H1 (cell line): ENCODE measurements around the gene RRAS2. TPM values are rescaled to one million over a fixed set of nuclear protein-coding genes. Genes with fewer than 3 reads are reported as not detected.

Experiments
- CTCF ChIA-PET: fragments of 300-600 bp; sonication (Branson Sonifier 250); formaldehyde crosslinking; loops from one replicate; lab custom pipeline; 2021; ENCODE audit not compliant: partially characterized antibody; lab: Charles Lee
- POLR2A ChIA-PET: fragments of 300-600 bp; sonication (Branson Sonifier 250); formaldehyde crosslinking; loops from one replicate; lab custom pipeline; 2021; ENCODE audit warnings: inconsistent platforms; ENCODE audit not compliant: partially characterized antibody; lab: Charles Lee
- DNase-seq, 2 experiments: peaks; one replicate each; pipeline versions ENCODE4 v3.0.0 to v3.0.0-alpha.2; 2010 to 2022; ENCODE audit warnings: low spot score in 2 of 2, low read depth in 1 of 2, mixed read lengths in 1 of 2
- FAIRE-seq: peaks from 2 replicates; lab custom pipeline; 2011; peaks lifted over from hg19 to GRCh38; lab: Jason Lieb, UNC
- H2AFZ ChIP-seq: 2 replicates; pipeline ENCODE4 v1.8.1; 2012; ENCODE audit warnings: low read length, inconsistent platforms
- H2AK5ac ChIP-seq: 2 replicates; pipeline ENCODE4 v1.6.1; 2013; ENCODE audit warnings: low read depth, low read length
- H2BK120ac ChIP-seq: replicated peaks from 2 replicates; pipeline ENCODE3; 2013; ENCODE audit warnings: low read depth, low read length, inconsistent platforms
- H2BK12ac ChIP-seq: 2 replicates; pipeline ENCODE4 v1.6.1; 2013; ENCODE audit warnings: low read depth, low read length
- H2BK15ac ChIP-seq: 2 replicates; pipeline ENCODE4 v1.6.1; 2013; ENCODE audit warnings: low read length
- H2BK20ac ChIP-seq: 2 replicates; pipeline ENCODE4 v1.6.1; 2013; ENCODE audit warnings: low read length
- H2BK5ac ChIP-seq: 2 replicates; pipeline ENCODE4 v1.6.1; 2013; ENCODE audit warnings: low read depth, low read length
- H3K14ac ChIP-seq: 2 replicates; pipeline ENCODE4 v1.6.1; 2013; ENCODE audit warnings: inconsistent platforms; ENCODE audit not compliant: insufficient read length
- H3K18ac ChIP-seq: 2 replicates; pipeline ENCODE4 v1.6.1; 2013; ENCODE audit warnings: low read length; ENCODE audit errors: extremely low read depth
- H3K23ac ChIP-seq: 2 replicates; pipeline ENCODE4 v1.6.1; 2013; ENCODE audit warnings: inconsistent platforms; ENCODE audit not compliant: insufficient read length
- H3K23me2 ChIP-seq: 2 replicates; pipeline ENCODE4 v1.6.1; 2013; ENCODE audit warnings: low read depth, low read length
- H3K27ac ChIP-seq: 2 replicates; pipeline ENCODE4 v1.6.1; 2011; ENCODE audit warnings: low read depth, low read length, inconsistent platforms
- H3K27me3 ChIP-seq, 4 experiments: replicated peaks in 1 of 4; 1 replicate in 1 of 4; 2 replicates in 3 of 4; pipeline versions ENCODE4 v1.6.1 to v1.8.1; 2011 to 2013; ENCODE audit warnings: low read length in 3 of 4, mild to moderate bottlenecking in 3 of 4, inconsistent platforms in 2 of 4, mixed read lengths in 2 of 4, moderate library complexity in 1 of 4; ENCODE audit not compliant: control insufficient read depth in 3 of 4, insufficient read depth in 3 of 4; ENCODE audit errors: extremely low read depth in 1 of 4
- H3K36me3 ChIP-seq, 4 experiments: 2 replicates each; pipeline versions ENCODE4 v1.6.1 to v1.8.1; 2011 to 2013; ENCODE audit warnings: mild to moderate bottlenecking in 4 of 4, low read length in 3 of 4, moderate library complexity in 2 of 4, control low read depth in 1 of 4, inconsistent platforms in 1 of 4; ENCODE audit not compliant: insufficient read depth in 4 of 4, control insufficient read depth in 2 of 4
- H3K4ac ChIP-seq: replicated peaks from 2 replicates; pipeline ENCODE3; 2013; ENCODE audit warnings: low read length, low read depth, mixed read lengths, inconsistent platforms; ENCODE audit not compliant: insufficient read length
- H3K4me1 ChIP-seq, 4 experiments: replicated peaks in 1 of 4; 1 replicate in 1 of 4; 2 replicates in 3 of 4; pipeline versions ENCODE4 v1.6.1 to v1.8.1; 2011 to 2013; ENCODE audit warnings: low read length in 3 of 4, inconsistent platforms in 2 of 4, mixed read lengths in 1 of 4; ENCODE audit not compliant: insufficient read depth in 4 of 4, control insufficient read depth in 3 of 4
- H3K4me2 ChIP-seq, 2 experiments: 2 replicates each; pipeline versions ENCODE4 v1.6.1 to v1.8.1; 2011 to 2013; ENCODE audit warnings: low read depth in 2 of 2, low read length in 2 of 2, control low read depth in 1 of 2, inconsistent platforms in 1 of 2, mild to moderate bottlenecking in 1 of 2; ENCODE audit not compliant: insufficient read depth in 1 of 2
- H3K4me3 ChIP-seq, 4 experiments: fragments of 200-600, 300-600 bp in 1 of 4; sonication (generic), shearing (Covaris generic), sonication (Bioruptor Twin) in 1 of 4; 2 replicates each; pipeline versions ENCODE4 v1.5.1 to v1.8.1; 2011 to 2016; ENCODE audit warnings: low read length in 4 of 4, low read depth in 3 of 4, control low read depth in 2 of 4, inconsistent platforms in 2 of 4, mild to moderate bottlenecking in 2 of 4, mixed read lengths in 1 of 4, moderate library complexity in 1 of 4; ENCODE audit not compliant: insufficient read depth in 2 of 4; ENCODE audit errors: extremely low read depth in 1 of 4
- H3K56ac ChIP-seq: replicated peaks from 2 replicates; pipeline ENCODE3; 2013; ENCODE audit warnings: low read depth, mild to moderate bottlenecking, mixed read lengths, low read length, inconsistent platforms; ENCODE audit not compliant: insufficient read length
- H3K79me1 ChIP-seq: 2 replicates; pipeline ENCODE4 v1.6.1; 2013; ENCODE audit warnings: low read depth, low read length, control low read depth
- H3K79me2 ChIP-seq, 2 experiments: 2 replicates each; pipeline versions ENCODE4 v1.6.1 to v1.8.1; 2012 to 2013; ENCODE audit warnings: low read length in 2 of 2, mild to moderate bottlenecking in 2 of 2, inconsistent platforms in 1 of 2; ENCODE audit not compliant: insufficient read depth in 2 of 2, control insufficient read depth in 1 of 2
- H3K9ac ChIP-seq, 4 experiments: replicated peaks in 1 of 4; 1 replicate in 1 of 4; 2 replicates in 3 of 4; pipeline versions ENCODE4 v1.6.1 to v1.8.1; 2011 to 2013; ENCODE audit warnings: low read depth in 3 of 4, low read length in 3 of 4, control low read depth in 2 of 4, mild to moderate bottlenecking in 2 of 4, moderate library complexity in 2 of 4, inconsistent platforms in 1 of 4; ENCODE audit errors: extremely low read depth in 1 of 4
- H3K9me3 ChIP-seq, 2 experiments: 2 replicates each; pipeline versions ENCODE4 v1.6.1 to v1.8.1; 2012 to 2013; ENCODE audit warnings: mild to moderate bottlenecking in 2 of 2, moderate library complexity in 2 of 2, control low read depth in 1 of 2, inconsistent platforms in 1 of 2, low read depth in 1 of 2, low read length in 1 of 2, mixed read lengths in 1 of 2; ENCODE audit not compliant: insufficient read depth in 2 of 2
- H4K20me1 ChIP-seq, 2 experiments: replicated peaks in 1 of 2; 2 replicates each; pipeline versions ENCODE3 to v1.8.1; 2011 to 2013; ENCODE audit warnings: inconsistent platforms in 2 of 2, low read length in 2 of 2, mild to moderate bottlenecking in 1 of 2; ENCODE audit not compliant: insufficient read depth in 2 of 2, control insufficient read depth in 1 of 2
- H4K5ac ChIP-seq: 2 replicates; pipeline ENCODE4 v1.6.1; 2013; ENCODE audit warnings: low read length, low read depth, mixed read lengths, inconsistent platforms; ENCODE audit not compliant: insufficient read length
- H4K8ac ChIP-seq: 2 replicates; pipeline ENCODE4 v1.8.0; 2013; ENCODE audit warnings: mild to moderate bottlenecking, moderate library complexity, low read length, inconsistent platforms; ENCODE audit not compliant: insufficient read depth; ENCODE audit errors: extremely low read depth
- H4K91ac ChIP-seq: replicated peaks from 2 replicates; pipeline ENCODE3; 2013; ENCODE audit warnings: low read length, mixed read lengths, inconsistent platforms; ENCODE audit not compliant: insufficient read length
- ASH2L ChIP-seq: fragments of 200-600, 300-600 bp; sonication (generic); IDR thresholded peaks from one replicate; pipeline ENCODE4 v1.7.1; 2017; ENCODE audit warnings: low read length
- BCL11A ChIP-seq, 2 experiments: IDR thresholded peaks; one replicate each; pipeline ENCODE4 v1.6.1; 2011; ENCODE audit warnings: low read depth in 2 of 2, low read length in 2 of 2, mild to moderate bottlenecking in 2 of 2
- BRCA1 ChIP-seq: IDR thresholded peaks from 2 replicates; pipeline ENCODE4 v1.6.1; 2012; ENCODE audit warnings: low read depth, low read length, improper control_type of control experiment
- POLR2AphosphoS5 ChIP-seq: IDR thresholded peaks from 2 replicates; pipeline ENCODE4 v1.6.1; 2011; ENCODE audit warnings: low read depth, low read length
- TAF7 ChIP-seq: optimal IDR thresholded peaks from 2 replicates; pipeline ENCODE3; 2011; ENCODE audit warnings: low read depth, mild to moderate bottlenecking, inconsistent platforms, low read length, moderate library complexity, borderline replicate concordance
- WGBS, 2 experiments: shearing (Covaris generic) in 1 of 2; methylation state at CpG; one replicate each; pipeline versions ENCODE4 v1.1.6 to v1.1.7; 2013 to 2015; ENCODE audit warnings: low lambda C conversion rate in 2 of 2, mixed read lengths in 2 of 2, inconsistent platforms in 1 of 2, low coverage in 1 of 2, missing lambda C conversion rate in 1 of 2; ENCODE audit not compliant: insufficient replicate concordance in 2 of 2, insufficient coverage in 1 of 2, insufficient read length in 1 of 2; ENCODE audit errors: extremely low coverage in 1 of 2, missing lambda C conversion rate in 1 of 2; 5-methylcytosine and 5-hydroxymethylcytosine counted together
- polyA plus RNA-seq, 7 experiments: library from polyadenylated mRNA; depleted of rRNA in 3 of 7; stranded (reverse) in 5 of 7; unstranded in 2 of 7; fragments of >200 nt in 5 of 7; fragments of 200-250 nt in 2 of 7; gene quantifications; 1 replicate in 5 of 7; 2 replicates in 1 of 7; 4 replicates in 1 of 7; pipeline versions ENCODE4 v1.2.1 to v1.2.3, GENCODE V29; 2011 to 2013; ENCODE audit warnings: missing spikeins in 2 of 7, mixed read lengths in 2 of 7
- total RNA-seq: library from RNA; stranded (reverse); fragmentation: NEBNext Ultra II Directional; extraction: Animal tissue kit (Norgen Biotek cat#: 25700); gene quantifications from 2 replicates; pipeline ENCODE4 v1.2.1, GENCODE V29; 2021
- TF ChIP-seq, protein P1 (sequence below): IDR thresholded peaks from 2 replicates; pipeline ENCODE4 v1.6.1; 2011; ENCODE audit warnings: low read length, improper control_type of control experiment
- TF ChIP-seq, protein P2 (sequence below): IDR thresholded peaks from 2 replicates; pipeline ENCODE4 v1.6.1; 2012; ENCODE audit warnings: inconsistent platforms

Gene RRAS2
- total and polyA plus RNA-seq, 2 of the 8 experiments (the other 6 are each of a cell fraction or from before 2014, with no cell fraction given): 72.3 to 234 TPM

DNA sequence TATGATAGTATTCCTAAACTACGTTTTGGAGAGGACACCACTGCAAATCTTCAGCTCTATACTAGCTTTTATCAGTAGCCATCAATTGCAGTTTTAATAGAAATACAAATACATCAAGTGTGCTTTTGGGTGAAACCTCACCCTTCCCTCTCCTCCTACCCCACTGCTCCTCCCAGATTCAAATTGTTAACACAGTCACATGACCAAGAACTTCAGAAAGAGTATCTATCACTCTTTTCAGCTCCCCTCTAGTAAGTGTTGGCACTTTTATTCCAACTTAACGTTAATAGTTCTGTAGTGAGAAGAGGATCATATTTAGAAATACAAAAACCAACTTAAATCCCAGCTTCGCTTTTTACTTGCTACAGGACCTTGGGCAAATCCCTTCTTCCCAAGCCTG lies 17.0 kb downstream of the RRAS2 start:
- Histone ChIP-seq H3K27ac (peak overlapping the region; percentile 83; the same call in 1 of the 2 replicates), H4K20me1 (no peaks in the 10 kb centered on the region), H3K9me3 (peaks cover 0 to 3% of the 10 kb centered on the region in 2 experiments; a peak in 2 of 4 replicates), H2AK5ac (no peak overlapping the region), H2BK15ac (no peak overlapping the region), H3K23ac (no peak overlapping the region), H2BK12ac (no peak overlapping the region; the same call in 1 of the 2 replicates), H3K18ac (no peak overlapping the region), H2AFZ (no peak overlapping the region), H3K4ac (no peak overlapping the region), H3K14ac (no peak overlapping the region), H4K91ac (no peak overlapping the region), H3K4me2 (peak overlapping the region; percentile 66 to 71), H4K5ac (peak overlapping the region; percentile 98), H3K36me3 (no peaks in the 10 kb centered on the region; a peak in 1 of 8 replicates), H3K23me2 (peaks cover 5% of the 10 kb centered on the region), H3K4me1 (peaks cover 0 to 32% (median 10%) of the 10 kb centered on the region in 4 experiments; a peak in 6 of 7 replicates), H3K79me2 (peaks cover 23 to 95% of the 10 kb centered on the region in 2 experiments), H3K4me3 (peak overlapping the region; percentile 4 to 64 (median 28); a peak in 5 of 8 replicates), H2BK120ac (no peak overlapping the region), H3K79me1 (no peaks in the 10 kb centered on the region), H3K27me3 (no peaks in the 10 kb centered on the region), H2BK5ac (peak overlapping the region; percentile 1; the same call in 1 of the 2 replicates), H3K9ac (no peak overlapping the region), H2BK20ac (no peak overlapping the region), H4K8ac (no peak overlapping the region), H3K56ac (no peak overlapping the region)
- no peak for DNase-seq
- WGBS, 2 experiments: 14% methylated on average over 3 of the region's 3 CpGs; no CpG with 5 or more reads in 1 of the 2 experiments
- FAIRE-seq: peak; percentile 70
- POLR2A ChIA-PET: interaction anchor here (1.1 to 3.5 kb wide), 14 partner anchors 8 to 80 kb away, joined by 3 to 15 read pairs (median 6); no protein-coding TSS in a partner anchor
- TF ChIP-seq, protein P1, sequence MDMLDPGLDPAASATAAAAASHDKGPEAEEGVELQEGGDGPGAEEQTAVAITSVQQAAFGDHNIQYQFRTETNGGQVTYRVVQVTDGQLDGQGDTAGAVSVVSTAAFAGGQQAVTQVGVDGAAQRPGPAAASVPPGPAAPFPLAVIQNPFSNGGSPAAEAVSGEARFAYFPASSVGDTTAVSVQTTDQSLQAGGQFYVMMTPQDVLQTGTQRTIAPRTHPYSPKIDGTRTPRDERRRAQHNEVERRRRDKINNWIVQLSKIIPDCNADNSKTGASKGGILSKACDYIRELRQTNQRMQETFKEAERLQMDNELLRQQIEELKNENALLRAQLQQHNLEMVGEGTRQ: peak; percentile 59
- TF ChIP-seq POLR2AphosphoS5: no peak
- no peak for TF ChIP-seq BRCA1
- no peak for TF ChIP-seq BCL11A (IDR thresholded peaks at IDR 0.05; ENCODE audit: low read depth in 2 of 2, low read length in 2 of 2)
- TF ChIP-seq, protein P2, sequence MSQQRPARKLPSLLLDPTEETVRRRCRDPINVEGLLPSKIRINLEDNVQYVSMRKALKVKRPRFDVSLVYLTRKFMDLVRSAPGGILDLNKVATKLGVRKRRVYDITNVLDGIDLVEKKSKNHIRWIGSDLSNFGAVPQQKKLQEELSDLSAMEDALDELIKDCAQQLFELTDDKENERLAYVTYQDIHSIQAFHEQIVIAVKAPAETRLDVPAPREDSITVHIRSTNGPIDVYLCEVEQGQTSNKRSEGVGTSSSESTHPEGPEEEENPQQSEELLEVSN: no peak
- TF ChIP-seq ASH2L: no peak
- TF ChIP-seq TAF7: no peak
- CTCF ChIA-PET: interaction anchor here (0.7 to 5.6 kb wide), 7 partner anchors 10 to 114 kb away, joined by 3 to 49 read pairs (median 4); no protein-coding TSS in a partner anchor
